Tibial artery (tissue), 4 donors: ENCODE data around the gene SPATA31D3.
"Not testable (repeated sequence)": the region's sequence is repeated elsewhere in the genome, so short reads cannot be mapped to it uniquely, and the experiment has no call there.

Experiments
- DNase-seq, 2 donors: peaks; one replicate each; pipeline ENCODE4 v3.0.0-alpha.2; 2019
- H3K27ac ChIP-seq, 2 donors: fragments of 200-600 bp; sonication (generic) in 1 of 2; 1 replicate in 1 of 2; 2 replicates in 1 of 2; pipeline ENCODE4 v1.5.1; 2018 to 2019; ENCODE audit warnings: mild to moderate bottlenecking in 1 of 2
- H3K27me3 ChIP-seq, 2 donors: fragments of 200-600 bp; sonication (generic) in 1 of 2; one replicate each; pipeline versions ENCODE4 v1.5.1 to v1.6.0; 2016 to 2019
- H3K36me3 ChIP-seq, 3 donors: fragments of 200-600 bp; sonication (generic) in 2 of 3; one replicate each; pipeline ENCODE4 v1.5.1; 2016 to 2019; ENCODE audit warnings: mild to moderate bottlenecking in 2 of 3
- H3K4me1 ChIP-seq, 4 donors: fragments of 200-600 bp; sonication (generic) in 2 of 4; 1 replicate in 3 of 4; 2 replicates in 1 of 4; pipeline ENCODE4 v1.5.1; 2016 to 2019
- H3K4me3 ChIP-seq, 2 donors: fragments of 200-600 bp; sonication (generic) in 1 of 2; 1 replicate in 1 of 2; 2 replicates in 1 of 2; pipeline ENCODE4 v1.5.1; 2018 to 2019; ENCODE audit warnings: mild to moderate bottlenecking in 2 of 2
- H3K9me3 ChIP-seq, 3 donors: fragments of 200-600 bp; sonication (generic) in 1 of 3; one replicate each; pipeline ENCODE4 v1.5.1; 2016 to 2019
- intact Hi-C: fragments of 100-400 bp; cut with DNase I; formaldehyde crosslinking; loops from one replicate; pipeline ENCODE4 v1.15.0; 2023; ENCODE audit warnings: low total_unique reads
- TF ChIP-seq, protein P1 (sequence below), 2 experiments: fragments of 200-600 bp in 1 of 2; fragments of 450-650 bp in 1 of 2; IDR thresholded peaks; one replicate each; pipeline ENCODE4 v1.5.1; 2017 to 2019; ENCODE audit warnings: antibody characterized with exemption in 2 of 2, mild to moderate bottlenecking in 1 of 2, moderate library complexity in 1 of 2

SPATA31D3 gene

GRCh38 chr9:81902626-81903025 is 40.7 kb upstream of the SPATA31D3 start:
- DNase-seq = no peak
- peaks cover 0 to 25% (median 0%) of the 10 kb centered on the region in 4 donors for H3K4me1 ChIP-seq
- TF ChIP-seq, protein P1, sequence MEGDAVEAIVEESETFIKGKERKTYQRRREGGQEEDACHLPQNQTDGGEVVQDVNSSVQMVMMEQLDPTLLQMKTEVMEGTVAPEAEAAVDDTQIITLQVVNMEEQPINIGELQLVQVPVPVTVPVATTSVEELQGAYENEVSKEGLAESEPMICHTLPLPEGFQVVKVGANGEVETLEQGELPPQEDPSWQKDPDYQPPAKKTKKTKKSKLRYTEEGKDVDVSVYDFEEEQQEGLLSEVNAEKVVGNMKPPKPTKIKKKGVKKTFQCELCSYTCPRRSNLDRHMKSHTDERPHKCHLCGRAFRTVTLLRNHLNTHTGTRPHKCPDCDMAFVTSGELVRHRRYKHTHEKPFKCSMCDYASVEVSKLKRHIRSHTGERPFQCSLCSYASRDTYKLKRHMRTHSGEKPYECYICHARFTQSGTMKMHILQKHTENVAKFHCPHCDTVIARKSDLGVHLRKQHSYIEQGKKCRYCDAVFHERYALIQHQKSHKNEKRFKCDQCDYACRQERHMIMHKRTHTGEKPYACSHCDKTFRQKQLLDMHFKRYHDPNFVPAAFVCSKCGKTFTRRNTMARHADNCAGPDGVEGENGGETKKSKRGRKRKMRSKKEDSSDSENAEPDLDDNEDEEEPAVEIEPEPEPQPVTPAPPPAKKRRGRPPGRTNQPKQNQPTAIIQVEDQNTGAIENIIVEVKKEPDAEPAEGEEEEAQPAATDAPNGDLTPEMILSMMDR (IDR thresholded peaks at IDR 0.05) = no peak
- no peak overlapping the region for H3K4me3 ChIP-seq
- no peaks in the 10 kb centered on the region for H3K27me3 ChIP-seq
- intact Hi-C loops = no loop called here
- H3K27ac ChIP-seq = no peak overlapping the region
- H3K36me3 ChIP-seq = no peaks in the 10 kb centered on the region
- no peaks in the 10 kb centered on the region for H3K9me3 ChIP-seq

GRCh38 chr9:81906671-81907070 is 36.6 kb upstream of the SPATA31D3 start:
- intact Hi-C loops = no loop called here
- DNase-seq = no peak
- TF ChIP-seq, protein P1 (IDR thresholded peaks at IDR 0.05) = no peak
- H3K4me1 ChIP-seq = peaks cover 0 to 12% (median 0%) of the 10 kb centered on the region in 4 donors
- H3K4me3 ChIP-seq = no peak overlapping the region
- H3K9me3 ChIP-seq = no peaks in the 10 kb centered on the region
- no peak overlapping the region for H3K27ac ChIP-seq
- H3K36me3 ChIP-seq = no peaks in the 10 kb centered on the region
- H3K27me3 ChIP-seq = no peaks in the 10 kb centered on the region

DNA sequence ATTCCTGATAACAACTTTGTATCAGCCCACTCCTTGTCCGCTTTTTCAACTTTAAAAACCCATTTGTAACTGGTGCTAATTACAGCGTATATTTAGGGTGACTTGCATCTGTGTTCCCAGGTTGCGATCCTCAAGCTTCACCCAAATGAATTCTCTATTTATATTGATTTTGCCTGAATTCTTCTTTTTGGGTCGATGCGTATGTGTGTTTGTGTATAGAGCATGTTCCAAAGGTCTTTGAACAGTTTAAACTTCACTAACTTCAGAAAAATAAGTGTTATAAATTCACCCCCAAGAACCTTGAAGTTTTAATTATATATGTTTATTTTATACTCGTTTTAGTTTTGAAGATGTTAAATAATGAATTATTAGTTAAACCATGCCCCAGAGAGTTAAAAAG is 31.2 kb upstream of the SPATA31D3 start:
- H3K27ac ChIP-seq = no peak overlapping the region
- intact Hi-C loops = no loop called here
- TF ChIP-seq, protein P1 (IDR thresholded peaks at IDR 0.05) = no peak
- DNase-seq = no peak
- H3K9me3 ChIP-seq = no peaks in the 10 kb centered on the region
- H3K27me3 ChIP-seq = no peaks in the 10 kb centered on the region
- H3K36me3 ChIP-seq = no peaks in the 10 kb centered on the region
- no peak overlapping the region for H3K4me3 ChIP-seq
- no peaks in the 10 kb centered on the region for H3K4me1 ChIP-seq

DNA sequence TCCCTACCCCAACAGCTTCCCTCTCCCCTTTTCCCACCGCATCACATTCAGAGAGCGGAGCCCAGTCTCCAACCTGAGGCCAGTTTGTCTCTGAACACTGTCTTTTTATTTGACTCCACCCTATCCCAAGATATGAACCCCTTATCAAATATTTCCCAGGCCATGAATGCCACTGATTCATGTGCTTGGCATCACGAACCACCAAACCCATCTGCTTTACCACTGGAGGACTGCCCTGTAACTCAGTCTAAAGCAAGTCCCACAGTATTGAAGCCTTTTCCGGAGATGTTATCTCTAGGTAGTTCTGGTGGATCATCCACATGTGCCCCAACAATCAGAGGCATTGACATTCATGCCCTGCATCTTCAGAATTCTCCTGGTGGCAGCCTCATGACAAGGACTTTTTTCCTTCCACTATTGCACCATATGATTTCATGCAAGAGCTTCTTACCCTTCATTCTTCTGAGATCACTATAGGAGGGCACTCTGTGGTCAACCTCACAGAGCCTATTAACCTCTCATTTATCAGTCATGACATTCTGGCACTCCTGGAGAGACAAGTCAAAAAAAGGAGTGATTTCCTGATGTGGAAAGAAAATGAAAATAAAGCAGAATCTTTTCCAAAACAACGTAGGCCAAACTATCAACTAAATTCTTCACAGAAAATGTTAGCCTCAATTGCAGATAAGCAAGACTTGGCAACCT is 27.3 kb upstream of the SPATA31D3 start:
- intact Hi-C loops = no loop called here
- Histone ChIP-seq H3K4me3 (no peak overlapping the region), H3K9me3 (no peaks in the 10 kb centered on the region), H3K4me1 (no peaks in the 10 kb centered on the region), H3K36me3 (no peaks in the 10 kb centered on the region), H3K27me3 (no peaks in the 10 kb centered on the region), H3K27ac (no peak overlapping the region)
- no peak for DNase-seq
- TF ChIP-seq, protein P1 (IDR thresholded peaks at IDR 0.05) = no peak

GRCh38 chr9:81918507-81918906 is 24.8 kb upstream of the SPATA31D3 start:
- H3K4me1 ChIP-seq, intact Hi-C loops, H3K27ac ChIP-seq, H3K4me3 ChIP-seq, H3K27me3 ChIP-seq, DNase-seq, H3K36me3 ChIP-seq, H3K9me3 ChIP-seq: not testable (repeated sequence)

GRCh38 chr9:81928305-81928704 is 15.0 kb upstream of the SPATA31D3 start, which contains the start of gene SPATA31D4:
Gene SPATA31D4, plus strand, starts transcription at chr9:81928428. Its CDS starts 86 bp downstream, at chr9:81928514.
- H3K9me3 ChIP-seq, H3K27me3 ChIP-seq, H3K27ac ChIP-seq, H3K36me3 ChIP-seq, intact Hi-C loops, H3K4me1 ChIP-seq, H3K4me3 ChIP-seq, DNase-seq: not testable (repeated sequence)

GRCh38 chr9:81930147-81930546 is 13.2 kb upstream of the SPATA31D3 start:
- H3K4me1 ChIP-seq, intact Hi-C loops, DNase-seq, H3K36me3 ChIP-seq, H3K4me3 ChIP-seq, H3K27ac ChIP-seq, H3K27me3 ChIP-seq, H3K9me3 ChIP-seq: not testable (repeated sequence)

DNA sequence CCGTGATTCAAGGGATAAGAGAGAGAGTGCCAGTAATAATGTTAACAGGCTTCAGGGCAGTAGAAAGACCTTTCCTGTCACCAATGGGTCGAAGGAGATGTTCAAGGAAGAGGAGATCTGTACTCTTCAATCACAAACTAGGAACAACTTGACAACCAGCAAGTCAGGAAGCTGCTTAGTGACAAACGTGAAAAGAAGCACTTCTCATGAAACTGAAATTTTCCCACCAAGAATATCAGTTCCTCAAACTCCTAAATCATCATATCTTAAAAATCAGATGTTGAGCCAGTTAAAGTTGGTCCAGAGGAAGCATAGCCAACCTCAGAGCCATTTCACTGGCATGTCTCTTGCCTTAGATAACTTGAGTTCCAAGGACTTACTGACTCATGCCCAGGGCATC is 9.8 kb upstream of the SPATA31D3 start:
- intact Hi-C loops, H3K9me3 ChIP-seq, H3K27me3 ChIP-seq, H3K27ac ChIP-seq, DNase-seq, H3K4me1 ChIP-seq, H3K4me3 ChIP-seq, H3K36me3 ChIP-seq: not testable (repeated sequence)

DNA sequence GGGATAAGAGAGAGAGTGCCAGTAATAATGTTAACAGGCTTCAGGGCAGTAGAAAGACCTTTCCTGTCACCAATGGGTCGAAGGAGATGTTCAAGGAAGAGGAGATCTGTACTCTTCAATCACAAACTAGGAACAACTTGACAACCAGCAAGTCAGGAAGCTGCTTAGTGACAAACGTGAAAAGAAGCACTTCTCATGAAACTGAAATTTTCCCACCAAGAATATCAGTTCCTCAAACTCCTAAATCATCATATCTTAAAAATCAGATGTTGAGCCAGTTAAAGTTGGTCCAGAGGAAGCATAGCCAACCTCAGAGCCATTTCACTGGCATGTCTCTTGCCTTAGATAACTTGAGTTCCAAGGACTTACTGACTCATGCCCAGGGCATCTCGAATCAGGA is 5.3 kb downstream of the SPATA31D3 start:
- intact Hi-C loops, H3K4me3 ChIP-seq, H3K9me3 ChIP-seq, H3K4me1 ChIP-seq, H3K27ac ChIP-seq, DNase-seq, H3K27me3 ChIP-seq, H3K36me3 ChIP-seq: not testable (repeated sequence)
